Measurements from ENCODE around the gene ITPR3. TPM values are rescaled to one million over a fixed set of nuclear protein-coding genes. Genes with fewer than 3 reads are reported as not detected.

Gene ITPR3
- total and polyA plus RNA-seq, 2 donors (not counting 3 experiments of a cell fraction or from before 2014, with no cell fraction given): 28.8 to 52.2 TPM

GRCh38 chr6:33688006-33688405, 66.9 kb downstream of the ITPR3 start:
- BruUV-seq (replicated peaks): TSS peak; percentile 11
- dilution Hi-C loops (cut with MboI; ENCODE audit: extremely low pct_ligation_motif_present, low sequenced_read_pairs): no loop called here
- POLR2A ChIA-PET: no interaction called here
- H4K20me1 ChIP-seq (replicated peaks; ENCODE audit: control insufficient read depth, extremely low read depth, insufficient read depth, low read length): no peaks in the 10 kb centered on the region
- H3K4me1 ChIP-seq (ENCODE audit: control insufficient read depth, extremely low read depth, insufficient read depth, low read length): peaks cover 7% of the 10 kb centered on the region
- no peaks in the 10 kb centered on the region for H3K9me1 ChIP-seq (replicated peaks; ENCODE audit: control insufficient read depth, extremely low read depth, insufficient read depth, low read length)
- peaks cover 4 to 65% of the 10 kb centered on the region in 2 experiments for H3K36me3 ChIP-seq (ENCODE audit: control insufficient read depth in 2 of 2, extremely low read depth in 1 of 2, insufficient read depth in 2 of 2, low read length in 2 of 2)
- no peak overlapping the region for H2AFZ ChIP-seq (ENCODE audit: low read depth, low read length)
- FAIRE-seq (no peak), DNase-seq (ENCODE audit: low read depth, low spot score) (no peak)
- no peak overlapping the region for H3K4me2 ChIP-seq (ENCODE audit: insufficient read depth, low read length)
- CTCF ChIA-PET: interaction anchor here (1.3 kb wide), 1 partner anchor 12 kb away, joined by 4 read pairs; no protein-coding TSS in a partner anchor
- H3K27ac ChIP-seq (ENCODE audit: insufficient read depth, low read depth, low read length): no peak overlapping the region
- no peaks in the 10 kb centered on the region for H3K79me2 ChIP-seq (ENCODE audit: control insufficient read depth, insufficient read depth, low read length)
- H3K9me3 ChIP-seq (replicated peaks; ENCODE audit: control insufficient read depth, insufficient read depth, low read length): no peaks in the 10 kb centered on the region
- H3K4me3 ChIP-seq (replicated peaks in 1 of 3; ENCODE audit: insufficient read depth in 1 of 3, low read depth in 1 of 3, low read length in 3 of 3): no peak overlapping the region
- no peak overlapping the region for H3K9ac ChIP-seq (replicated peaks; ENCODE audit: extremely low read depth, insufficient read depth, low read length)
- TF ChIP-seq POLR2AphosphoS5 (IDR thresholded peaks at IDR 0.05; ENCODE audit: insufficient read depth, low read depth, low read length) (no peak), GATA2 (IDR thresholded peaks at IDR 0.05; ENCODE audit: insufficient read depth, insufficient read length, low read depth, low read length) (no peak), POLR2A (IDR thresholded peaks at IDR 0.05; ENCODE audit: low read depth, low read length) (no peak), MYC (IDR thresholded peaks at IDR 0.05; ENCODE audit: low read depth, low read length) (no peak), MAX (IDR thresholded peaks at IDR 0.05; ENCODE audit: insufficient read depth, insufficient read length) (no peak), JUN (IDR thresholded peaks at IDR 0.05; ENCODE audit: borderline replicate concordance, insufficient read depth, insufficient read length, low read depth) (no peak), FOS (IDR thresholded peaks at IDR 0.05; ENCODE audit: borderline replicate concordance, insufficient read depth, low read length) (no peak), EZH2 (IDR thresholded peaks at IDR 0.05; ENCODE audit: borderline replicate concordance, low read depth, low read length, severe bottlenecking) (no peak), CTCF (IDR thresholded peaks at IDR 0.05; ENCODE audit: extremely low read depth in 1 of 2, insufficient read depth in 1 of 2, low read depth in 1 of 2, low read length in 2 of 2) (no peak)
- intact Hi-C loops (cut with micrococcal nuclease): no loop called here
- no peaks in the 10 kb centered on the region for H3K27me3 ChIP-seq (ENCODE audit: control insufficient read depth in 2 of 2, insufficient read depth in 2 of 2, low read length in 2 of 2)

Data from endothelial cell of umbilical vein (primary cell).